22Rv1 (cell line): ENCODE measurements around the gene MSX1.

ENCODE experiments used
- H3K27ac ChIP-seq: fragments of 450-650 bp; 2 replicates; pipeline ENCODE4 v1.5.1; 2017
- ZFX ChIP-seq: fragments of 450-650 bp; IDR thresholded peaks from 2 replicates; pipeline ENCODE4 v1.6.1; 2017; ENCODE audit warnings: antibody characterized with exemption, borderline replicate concordance
- TF ChIP-seq, protein P1 (sequence below): fragments of 450-650 bp; IDR thresholded peaks from 2 replicates; pipeline ENCODE4 v1.5.1; 2017; ENCODE audit warnings: mild to moderate bottlenecking

MSX1 gene

DNA sequence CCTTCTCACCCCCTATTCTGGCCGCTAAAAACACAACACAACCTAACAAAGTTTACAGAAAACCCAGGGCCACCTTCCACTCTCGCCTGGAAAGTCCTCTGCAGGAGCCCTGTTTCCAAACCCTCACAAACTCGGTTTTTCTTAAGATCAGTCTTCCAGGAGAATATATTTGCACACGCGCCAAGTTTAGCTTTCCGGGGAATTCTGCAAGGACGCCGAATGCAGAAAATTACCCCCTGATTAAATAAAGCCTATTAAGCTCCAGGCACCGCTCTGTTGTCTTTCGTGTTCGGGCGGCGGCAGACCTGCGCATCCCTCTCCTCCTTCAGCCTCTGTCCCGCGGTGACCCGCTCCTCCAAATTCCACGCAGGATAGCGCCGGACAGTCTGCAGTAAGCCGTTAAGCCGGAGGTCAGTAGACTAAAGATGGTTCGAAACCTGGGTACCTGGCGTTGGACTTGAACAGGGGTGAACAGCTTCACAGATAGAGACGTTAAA, 5.0 kb downstream of the MSX1 start:
- TF ChIP-seq ZFX = no peak
- TF ChIP-seq, protein P1, sequence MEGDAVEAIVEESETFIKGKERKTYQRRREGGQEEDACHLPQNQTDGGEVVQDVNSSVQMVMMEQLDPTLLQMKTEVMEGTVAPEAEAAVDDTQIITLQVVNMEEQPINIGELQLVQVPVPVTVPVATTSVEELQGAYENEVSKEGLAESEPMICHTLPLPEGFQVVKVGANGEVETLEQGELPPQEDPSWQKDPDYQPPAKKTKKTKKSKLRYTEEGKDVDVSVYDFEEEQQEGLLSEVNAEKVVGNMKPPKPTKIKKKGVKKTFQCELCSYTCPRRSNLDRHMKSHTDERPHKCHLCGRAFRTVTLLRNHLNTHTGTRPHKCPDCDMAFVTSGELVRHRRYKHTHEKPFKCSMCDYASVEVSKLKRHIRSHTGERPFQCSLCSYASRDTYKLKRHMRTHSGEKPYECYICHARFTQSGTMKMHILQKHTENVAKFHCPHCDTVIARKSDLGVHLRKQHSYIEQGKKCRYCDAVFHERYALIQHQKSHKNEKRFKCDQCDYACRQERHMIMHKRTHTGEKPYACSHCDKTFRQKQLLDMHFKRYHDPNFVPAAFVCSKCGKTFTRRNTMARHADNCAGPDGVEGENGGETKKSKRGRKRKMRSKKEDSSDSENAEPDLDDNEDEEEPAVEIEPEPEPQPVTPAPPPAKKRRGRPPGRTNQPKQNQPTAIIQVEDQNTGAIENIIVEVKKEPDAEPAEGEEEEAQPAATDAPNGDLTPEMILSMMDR = no peak
- no peak overlapping the region for H3K27ac ChIP-seq

DNA sequence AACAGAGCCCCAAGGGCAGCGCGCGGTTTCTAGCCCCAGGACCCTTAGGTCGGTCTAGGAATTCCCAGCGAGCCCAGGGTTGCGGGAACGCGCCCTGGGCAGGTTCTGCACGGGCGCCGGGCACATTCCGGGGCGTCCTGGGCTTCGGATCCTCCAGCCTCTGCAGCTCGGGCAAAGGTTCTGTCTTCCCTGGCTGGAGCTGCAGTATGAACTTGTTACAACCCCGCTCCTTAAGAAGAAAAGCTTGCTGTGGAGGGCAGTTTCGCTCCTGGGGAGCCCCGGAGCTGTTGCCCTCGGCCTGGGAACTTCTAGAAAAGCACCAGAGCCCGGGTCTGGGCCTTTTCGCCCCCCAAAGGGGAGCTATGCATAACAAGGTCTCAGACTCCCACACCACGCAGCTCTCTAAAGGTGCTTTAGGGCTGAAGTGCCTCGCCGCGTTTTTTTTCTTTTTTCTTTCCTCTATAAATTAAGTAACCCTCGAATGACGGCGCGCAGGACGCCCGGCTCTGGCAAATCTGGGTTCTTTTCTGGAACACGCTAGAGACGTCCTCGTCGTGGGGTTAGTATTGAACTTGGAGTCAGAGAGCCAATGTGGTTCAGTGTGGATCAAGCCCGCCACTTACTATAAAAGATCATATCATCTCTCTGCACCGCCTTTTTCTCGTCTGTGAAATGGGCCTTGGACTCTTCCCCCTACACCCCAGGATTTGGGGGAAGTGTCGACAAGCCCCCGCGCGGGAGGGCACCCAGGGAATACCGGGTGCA, 5.7 kb downstream of the MSX1 start:
- no peak for TF ChIP-seq ZFX
- TF ChIP-seq, protein P1 = no peak
- no peak overlapping the region for H3K27ac ChIP-seq

DNA sequence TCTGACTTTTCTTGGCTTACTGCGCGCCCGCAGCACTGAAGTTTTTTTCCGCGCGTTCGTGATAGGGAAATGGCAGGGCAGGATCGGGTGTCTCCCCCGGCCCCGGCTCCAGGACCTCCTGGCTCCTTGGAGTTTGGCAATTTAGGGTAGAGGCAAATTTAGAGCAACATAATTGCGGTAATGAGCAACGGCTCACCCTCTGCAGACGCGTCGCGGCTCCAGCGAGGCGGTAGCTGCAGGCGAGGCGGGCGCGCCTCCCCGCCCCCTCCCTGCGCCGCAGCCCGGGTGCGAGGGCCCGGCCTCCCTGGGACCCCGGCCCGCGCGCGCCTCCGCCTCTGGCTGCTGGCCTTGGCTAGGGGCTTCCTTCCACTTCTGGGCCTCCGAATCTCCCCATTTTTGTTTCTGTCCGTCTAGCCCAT, 6.2 kb downstream of the MSX1 start:
- H3K27ac ChIP-seq = no peak overlapping the region
- TF ChIP-seq ZFX = no peak
- TF ChIP-seq, protein P1 = no peak

DNA sequence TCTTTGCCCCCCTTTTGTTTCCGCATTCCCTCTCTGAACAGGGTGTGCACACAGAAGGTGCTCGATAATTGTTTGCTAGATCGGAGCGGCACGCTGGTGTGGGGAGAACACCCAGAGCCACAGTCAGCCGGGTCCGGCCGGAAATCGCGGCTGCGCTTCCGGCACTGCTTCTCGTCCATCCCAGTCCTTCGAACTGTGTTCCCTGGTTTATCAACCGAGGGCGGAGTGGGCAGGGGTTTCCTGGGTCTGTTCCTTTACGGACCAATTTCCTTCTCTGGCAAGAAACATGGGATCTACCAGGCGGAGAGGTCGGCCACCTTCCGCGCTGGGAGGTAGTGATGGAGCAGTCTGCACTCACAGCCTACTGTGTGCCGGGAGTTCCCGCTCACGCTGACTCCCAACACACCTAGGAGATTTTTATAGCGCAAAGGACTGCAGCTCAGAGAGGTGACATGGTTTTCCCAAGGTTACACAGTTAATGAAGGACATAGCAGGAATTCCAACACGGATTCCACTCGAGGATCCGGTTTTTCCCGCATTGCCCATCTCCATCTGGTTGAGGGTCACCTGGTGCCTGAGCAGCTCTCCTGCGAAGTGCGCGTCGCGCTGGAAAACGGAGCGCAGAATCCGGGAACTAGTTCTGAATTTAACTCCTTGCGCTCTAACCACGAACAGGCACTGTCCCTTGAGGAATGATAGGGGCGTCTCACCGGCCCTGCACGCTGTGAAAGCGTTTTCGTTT, 6.8 kb downstream of the MSX1 start:
- TF ChIP-seq, protein P1 = no peak
- TF ChIP-seq ZFX = no peak
- H3K27ac ChIP-seq = no peak overlapping the region

DNA sequence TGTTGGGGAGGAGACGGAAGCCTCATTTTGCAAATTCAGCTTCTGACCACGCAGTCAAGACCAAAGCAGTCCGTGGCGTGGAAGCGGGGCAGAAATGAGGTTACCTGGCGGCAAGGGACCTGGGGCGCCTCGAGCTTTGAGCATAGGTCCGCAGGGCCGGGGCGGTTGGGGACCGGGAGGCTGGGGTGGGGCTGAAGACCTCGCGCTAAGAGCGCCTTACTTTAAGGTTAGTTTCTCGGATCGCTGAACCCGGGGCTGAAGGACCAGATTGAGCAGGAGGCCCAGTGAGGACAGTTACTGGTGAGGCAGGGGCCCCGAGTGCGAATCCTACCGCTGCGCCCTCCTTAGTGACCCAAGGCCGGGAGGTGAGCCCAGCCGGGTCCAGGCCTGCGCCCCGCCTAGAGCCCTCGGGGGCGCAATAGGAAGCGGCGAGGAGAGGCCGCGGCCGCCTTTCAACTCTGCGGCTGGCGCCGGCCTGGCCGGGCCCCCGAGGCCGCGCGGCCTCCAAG, 7.5 kb downstream of the MSX1 start:
- TF ChIP-seq ZFX = no peak
- TF ChIP-seq, protein P1 = no peak
- H3K27ac ChIP-seq = no peak overlapping the region

DNA sequence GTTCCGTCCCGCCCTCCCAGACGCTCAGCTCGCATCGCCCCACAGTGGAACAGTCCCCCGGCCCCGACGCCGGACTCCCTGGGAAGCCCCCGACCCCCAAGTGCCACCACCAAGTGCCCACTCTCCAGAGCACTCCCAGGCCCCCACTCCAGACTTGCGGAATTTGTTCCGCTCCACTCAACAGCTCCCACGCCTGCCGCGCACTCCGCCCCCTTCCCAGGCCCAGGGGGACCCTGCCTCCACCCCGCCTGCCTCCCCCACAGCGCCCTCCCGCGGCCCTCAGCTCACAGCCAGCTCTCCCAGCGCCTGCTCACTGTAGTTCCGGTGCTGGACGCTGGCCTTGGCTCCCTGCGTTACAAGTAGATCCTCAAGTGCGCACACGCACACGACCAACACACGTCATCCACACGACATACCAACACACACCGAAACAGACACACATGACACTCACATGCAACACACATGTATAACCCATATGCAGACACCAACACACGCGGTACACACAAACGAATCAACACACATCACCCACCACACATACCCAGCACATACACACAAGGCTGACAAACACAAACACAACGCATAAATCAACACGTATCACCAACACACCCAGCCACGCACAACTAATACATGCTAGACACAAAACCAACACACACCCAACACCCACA, 8.0 kb downstream of the MSX1 start:
- TF ChIP-seq, protein P1 = no peak
- TF ChIP-seq ZFX = no peak
- H3K27ac ChIP-seq = no peak overlapping the region
